GM18507 (cell line): ENCODE results near the gene EHBP1L1.

Experiments used
- DNase-seq: peaks from one replicate; pipeline ENCODE4 v3.0.0; 2011; ENCODE audit warnings: low read depth; ENCODE audit not compliant: insufficient read length; ENCODE audit errors: extremely low spot score
- FAIRE-seq: peaks from 2 replicates; lab custom pipeline; 2011; peaks lifted over from hg19 to GRCh38; lab: Jason Lieb, UNC

EHBP1L1 gene

DNA sequence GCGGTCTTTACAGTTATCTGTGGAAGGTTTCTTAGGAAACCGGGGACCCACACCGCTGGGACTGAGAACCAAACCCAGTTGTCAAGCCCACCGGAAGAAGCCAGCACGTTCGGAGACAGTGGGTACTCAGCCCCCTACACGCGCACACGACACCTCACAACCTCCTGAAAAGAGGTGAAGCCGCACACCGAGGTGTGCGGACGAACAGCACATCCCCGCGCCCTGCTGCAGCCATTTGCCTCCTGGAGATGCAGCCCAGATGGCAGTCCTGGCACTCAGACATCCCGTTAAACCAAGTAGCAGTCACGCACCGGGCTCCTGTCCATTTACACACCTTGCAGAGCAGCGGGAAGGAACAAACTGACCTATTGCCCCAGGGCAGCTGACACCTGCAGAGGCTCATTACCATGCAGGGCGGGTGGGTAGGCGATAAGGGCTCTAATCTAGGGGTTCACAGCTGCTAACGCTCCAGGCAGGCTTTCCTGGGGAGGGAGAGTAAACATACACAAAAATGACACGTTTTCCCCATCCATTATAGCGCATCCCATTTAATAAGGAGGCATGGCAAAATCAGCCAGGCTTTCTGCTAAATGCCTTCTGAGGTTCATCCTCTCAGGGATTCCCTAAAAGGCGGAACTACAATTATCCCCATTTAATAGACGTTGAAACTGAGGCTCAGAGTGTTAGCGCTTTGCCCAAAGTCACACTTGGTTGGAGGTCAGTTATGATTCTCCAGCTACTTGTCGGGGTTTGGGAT, 864 bp upstream of the EHBP1L1 start:
- DNase-seq = no peak
- peak; percentile 45 for FAIRE-seq

DNA sequence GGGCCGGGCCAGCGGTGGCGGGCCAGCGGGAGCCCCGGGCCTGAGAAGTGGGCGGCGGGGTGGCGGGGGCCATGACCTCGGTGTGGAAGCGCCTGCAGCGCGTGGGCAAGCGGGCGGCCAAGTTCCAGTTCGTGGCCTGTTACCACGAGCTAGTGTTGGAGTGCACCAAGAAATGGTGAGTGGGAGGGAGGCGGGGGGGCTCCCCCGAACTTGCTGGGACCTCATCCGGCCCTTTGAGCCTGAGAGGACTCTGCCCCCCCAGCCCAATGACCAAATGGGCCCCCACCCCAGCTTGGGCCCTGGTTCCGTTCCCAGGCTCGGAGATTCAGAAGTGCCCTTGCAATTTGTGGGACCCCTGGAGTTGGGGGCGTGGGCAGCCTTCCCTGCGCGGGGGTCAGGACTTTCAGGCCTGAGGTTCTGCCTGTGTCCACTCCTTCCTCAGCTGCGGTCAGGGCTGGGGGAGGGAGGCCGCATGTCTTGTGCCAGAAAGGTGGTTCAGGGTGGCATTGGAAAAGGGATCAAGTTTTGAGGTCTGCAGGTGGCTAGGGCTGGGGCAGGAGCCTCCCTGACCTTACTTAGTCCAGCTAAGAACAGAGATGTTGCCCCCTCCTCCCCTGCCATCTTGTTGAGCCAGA, 496 bp downstream of the EHBP1L1 start:
- FAIRE-seq (no peak), DNase-seq (no peak)

DNA sequence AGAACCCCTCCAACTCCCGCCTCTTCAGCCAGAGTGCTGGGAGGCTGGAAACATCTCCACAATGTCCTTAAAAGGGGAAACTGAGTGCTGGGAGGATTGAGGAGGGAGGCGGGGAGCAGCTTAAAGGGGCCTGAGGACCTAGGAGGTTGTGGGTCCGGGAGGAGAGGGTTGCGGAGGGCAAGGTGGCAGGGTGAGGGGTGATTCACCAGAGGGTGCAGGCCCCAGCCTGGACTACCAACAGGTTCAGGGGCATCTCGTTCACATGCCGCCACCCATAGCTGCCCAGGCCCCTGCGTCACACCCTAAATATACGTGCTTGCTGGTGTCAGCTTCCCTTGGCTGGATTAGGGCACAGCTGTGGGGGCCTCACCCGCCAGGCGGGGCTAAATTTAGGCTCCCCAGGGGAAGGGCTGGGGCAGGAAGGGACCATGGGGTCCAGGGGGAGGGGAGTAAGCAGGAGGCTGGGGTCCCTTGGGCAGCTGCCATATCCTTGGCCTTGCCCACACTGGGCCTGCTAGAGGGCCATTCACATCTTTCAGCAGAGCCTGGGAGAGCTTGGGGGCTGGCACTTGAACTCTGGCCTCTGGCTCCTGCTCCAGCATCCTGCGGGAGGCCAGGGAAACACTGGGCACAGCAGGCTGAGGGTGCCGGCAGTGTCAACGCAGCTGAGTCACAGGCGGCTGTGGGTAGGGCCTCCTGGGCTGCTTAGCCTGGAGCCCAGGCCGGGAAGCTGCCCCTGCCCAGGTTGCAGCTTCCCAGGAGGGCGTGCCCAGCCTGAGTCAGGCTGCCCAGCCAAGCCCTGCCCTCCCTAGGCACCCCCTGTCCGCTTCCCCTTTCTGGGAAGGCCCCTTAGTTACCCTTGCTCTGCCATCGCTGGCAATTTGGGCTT, 1.3 kb downstream of the EHBP1L1 start:
- DNase-seq (no peak), FAIRE-seq (peak; percentile 68)

DNA sequence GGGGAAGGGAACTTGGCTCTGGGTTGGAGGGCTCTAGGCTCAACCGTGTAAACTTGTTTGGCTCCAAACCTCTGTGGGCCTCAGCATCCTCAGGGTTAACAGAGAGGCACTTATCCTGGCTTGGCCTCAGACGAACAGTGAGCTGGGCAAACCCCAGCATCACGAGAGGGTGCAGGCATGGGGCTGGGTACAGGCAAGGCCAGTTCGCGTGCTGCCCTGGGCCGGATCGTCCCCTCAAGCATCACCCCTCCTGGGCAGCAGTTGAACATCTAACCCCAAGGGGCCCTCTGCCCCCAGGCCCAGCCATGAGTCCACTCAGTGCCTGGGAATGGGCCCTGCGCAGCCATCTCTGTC, 1.9 kb downstream of the EHBP1L1 start:
- FAIRE-seq (no peak), DNase-seq (no peak)

DNA sequence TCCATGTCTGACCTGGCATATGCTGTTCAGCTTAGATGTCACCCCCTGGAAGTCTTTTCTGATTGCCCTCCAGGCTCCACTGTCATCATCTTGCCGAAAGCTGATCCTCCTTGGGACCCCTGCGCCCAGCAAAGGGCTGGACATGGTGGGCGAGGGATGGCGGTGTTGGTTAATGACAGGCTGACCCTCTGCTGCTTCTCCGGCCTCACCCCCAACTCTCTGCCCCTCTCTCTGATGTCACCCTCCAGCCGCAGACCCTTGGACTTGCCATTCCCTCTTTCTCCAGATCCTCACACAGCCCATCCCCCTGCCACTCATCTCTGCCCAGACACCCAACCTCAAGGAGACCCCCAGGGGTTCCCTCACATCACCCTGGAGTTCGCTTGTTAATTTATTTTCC, 2.3 kb downstream of the EHBP1L1 start:
- DNase-seq (no peak), FAIRE-seq (no peak)

DNA sequence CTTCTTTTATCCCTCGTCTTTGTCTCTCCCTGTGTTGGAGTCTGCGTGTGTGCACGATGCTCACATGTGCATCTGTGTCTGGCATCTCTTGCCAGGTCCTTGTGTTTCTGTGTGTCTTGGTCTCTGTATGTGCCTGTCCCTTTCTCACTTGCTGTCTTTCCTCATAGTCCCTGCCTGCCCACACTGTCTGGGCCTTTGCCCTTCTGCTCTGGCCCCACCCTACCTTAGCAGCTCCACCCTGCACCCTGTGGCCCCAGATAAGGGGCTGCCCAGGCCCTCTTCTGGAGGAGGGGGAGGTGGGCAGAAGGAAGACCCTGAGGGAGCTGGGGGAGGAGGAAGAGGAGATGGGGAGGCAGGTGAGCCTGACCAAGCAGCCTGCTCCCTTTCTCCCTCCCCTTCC, 2.8 kb downstream of the EHBP1L1 start:
- no peak for DNase-seq
- no peak for FAIRE-seq

DNA sequence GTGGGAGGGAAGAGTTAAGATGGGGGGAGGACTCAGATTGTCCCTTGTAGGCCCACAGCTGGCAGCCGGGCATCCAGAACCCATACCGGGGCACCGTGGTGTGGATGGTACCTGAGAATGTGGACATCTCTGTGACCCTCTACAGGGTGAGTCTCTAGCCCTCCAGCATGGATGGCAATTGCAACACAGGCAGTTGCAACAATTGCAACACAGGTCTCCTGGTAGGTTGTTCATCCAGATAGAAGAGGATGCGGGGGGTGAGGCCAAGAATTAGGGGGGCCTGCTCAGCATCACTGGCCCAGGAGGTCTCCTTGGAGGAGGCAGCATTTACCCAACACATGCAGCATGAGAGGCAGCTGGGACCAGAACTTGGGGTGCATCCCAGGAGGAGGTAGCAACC, 3.4 kb downstream of the EHBP1L1 start:
- FAIRE-seq (no peak), DNase-seq (no peak)

DNA sequence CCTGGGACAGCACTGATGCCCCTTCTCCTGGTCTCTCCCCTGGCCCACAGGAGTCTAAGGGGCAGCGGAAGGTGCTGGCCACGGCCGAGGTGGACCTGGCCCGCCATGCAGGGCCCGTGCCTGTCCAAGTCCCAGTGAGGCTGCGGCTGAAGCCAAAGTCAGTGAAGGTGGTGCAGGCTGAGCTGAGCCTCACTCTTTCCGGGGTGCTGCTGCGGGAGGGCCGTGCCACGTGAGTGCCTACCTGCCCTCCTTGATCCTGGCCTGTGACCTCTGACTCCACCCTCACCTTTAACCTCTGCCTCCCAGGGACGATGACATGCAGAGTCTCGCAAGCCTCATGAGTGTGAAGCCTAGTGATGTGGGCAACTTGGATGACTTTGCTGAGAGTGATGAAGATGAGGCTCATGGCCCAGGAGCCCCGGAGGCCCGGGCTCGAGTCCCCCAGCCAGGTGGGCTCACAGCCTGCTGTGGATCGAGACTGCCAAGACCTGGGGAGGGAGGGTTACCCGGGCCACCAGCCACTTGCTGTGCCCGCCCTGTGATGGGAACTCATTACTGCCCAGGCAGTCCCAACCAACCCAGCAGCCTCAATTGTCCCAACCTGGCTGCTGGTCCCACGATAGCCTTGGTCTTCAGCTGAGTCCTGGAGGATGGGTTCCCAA, 4.3 kb downstream of the EHBP1L1 start:
- FAIRE-seq (no peak), DNase-seq (no peak)

DNA sequence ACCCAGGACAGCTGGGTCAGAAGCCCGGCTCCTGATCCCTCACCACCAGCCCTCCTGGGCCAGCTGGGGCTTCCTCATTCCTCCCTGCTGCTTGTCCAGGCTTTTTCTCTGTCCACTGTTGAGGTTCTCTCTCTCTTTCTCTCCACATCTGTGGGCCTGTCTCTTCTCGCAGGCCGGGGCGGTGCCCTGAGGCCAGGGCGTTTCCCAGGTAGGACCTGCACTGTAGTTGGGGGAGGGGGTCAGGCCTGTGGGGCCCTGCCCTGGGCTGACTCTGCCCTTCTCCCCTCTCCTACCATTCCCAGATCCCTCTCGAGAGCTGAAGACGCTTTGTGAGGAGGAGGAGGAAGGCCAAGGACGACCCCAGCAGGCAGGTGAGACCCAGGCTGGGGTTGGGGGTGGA, 4.9 kb downstream of the EHBP1L1 start:
- DNase-seq (no peak), FAIRE-seq (no peak)

DNA sequence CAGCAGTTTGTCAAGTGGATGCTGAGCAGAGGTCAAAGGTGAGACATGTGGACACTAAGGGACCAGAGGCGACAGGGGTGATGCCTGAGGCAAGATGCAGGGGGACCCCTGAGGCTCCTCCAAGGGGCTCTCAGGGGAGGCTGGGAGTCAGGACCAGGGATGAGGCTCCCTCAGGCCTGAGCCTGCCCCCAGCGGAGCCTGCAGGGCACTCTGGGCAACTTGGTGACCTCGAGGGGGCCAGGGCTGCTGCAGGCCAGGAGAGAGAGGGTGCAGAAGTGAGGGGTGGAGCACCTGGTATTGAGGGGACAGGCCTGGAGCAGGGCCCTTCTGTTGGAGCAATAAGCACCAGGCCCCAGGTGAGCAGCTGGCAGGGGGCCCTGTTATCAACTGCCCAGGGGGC, 6.1 kb downstream of the EHBP1L1 start:
- no peak for DNase-seq
- FAIRE-seq = no peak

DNA sequence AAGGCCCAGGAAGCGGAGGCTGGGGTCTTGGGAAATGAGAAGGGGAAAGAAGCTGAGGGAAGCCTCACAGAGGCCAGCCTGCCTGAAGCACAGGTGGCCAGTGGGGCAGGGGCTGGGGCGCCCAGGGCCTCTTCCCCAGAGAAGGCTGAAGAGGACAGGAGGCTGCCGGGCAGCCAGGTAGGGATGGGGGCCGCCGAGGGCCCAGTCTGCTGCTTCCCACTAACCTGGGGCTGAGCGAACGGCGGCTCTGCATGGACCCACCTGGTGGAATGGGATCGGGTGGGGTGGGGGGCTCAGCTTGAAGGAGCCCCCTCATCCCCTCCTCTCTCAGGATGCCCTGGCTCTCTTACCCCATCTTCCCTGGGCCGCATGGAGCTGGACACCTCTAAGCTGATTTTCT, 7.7 kb downstream of the EHBP1L1 start:
- FAIRE-seq (no peak), DNase-seq (no peak)

DNA sequence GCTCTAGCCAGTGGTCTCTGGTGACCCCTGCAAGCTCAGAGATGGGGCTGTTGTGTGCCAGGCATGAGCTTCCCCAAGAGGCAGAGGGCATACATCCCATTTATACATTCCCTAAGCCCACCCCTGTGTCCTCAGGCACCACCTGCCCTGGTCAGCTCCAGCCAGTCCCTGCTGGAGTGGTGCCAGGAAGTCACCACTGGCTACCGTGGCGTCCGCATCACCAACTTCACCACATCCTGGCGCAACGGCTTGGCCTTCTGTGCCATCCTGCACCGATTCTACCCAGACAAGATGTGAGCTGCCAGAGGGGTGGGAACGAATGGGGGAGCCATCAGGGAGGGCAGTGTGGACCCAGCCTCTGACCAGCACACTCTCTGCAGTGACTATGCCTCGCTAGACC, 8.3 kb downstream of the EHBP1L1 start:
- DNase-seq = no peak
- FAIRE-seq = no peak

DNA sequence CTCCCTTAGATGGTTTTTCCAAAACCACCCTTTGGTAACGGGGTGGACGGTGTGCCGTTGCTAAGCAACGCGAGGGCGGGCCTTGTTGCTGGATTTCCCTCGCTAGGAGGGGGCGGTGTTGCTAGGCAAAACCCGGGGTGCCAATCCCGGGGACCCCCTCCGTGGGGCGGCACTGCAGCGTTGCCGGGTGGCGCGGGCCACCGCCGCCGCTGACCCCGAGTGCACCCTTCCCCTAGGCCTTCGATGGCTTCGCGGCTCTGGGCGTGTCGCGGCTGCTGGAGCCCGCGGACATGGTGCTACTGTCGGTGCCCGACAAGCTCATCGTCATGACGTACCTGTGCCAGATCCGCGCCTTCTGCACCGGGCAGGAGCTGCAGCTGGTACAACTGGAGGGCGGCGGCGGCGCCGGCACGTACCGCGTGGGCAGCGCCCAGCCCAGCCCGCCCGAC, 8.9 kb downstream of the EHBP1L1 start:
- FAIRE-seq (no peak), DNase-seq (no peak)

DNA sequence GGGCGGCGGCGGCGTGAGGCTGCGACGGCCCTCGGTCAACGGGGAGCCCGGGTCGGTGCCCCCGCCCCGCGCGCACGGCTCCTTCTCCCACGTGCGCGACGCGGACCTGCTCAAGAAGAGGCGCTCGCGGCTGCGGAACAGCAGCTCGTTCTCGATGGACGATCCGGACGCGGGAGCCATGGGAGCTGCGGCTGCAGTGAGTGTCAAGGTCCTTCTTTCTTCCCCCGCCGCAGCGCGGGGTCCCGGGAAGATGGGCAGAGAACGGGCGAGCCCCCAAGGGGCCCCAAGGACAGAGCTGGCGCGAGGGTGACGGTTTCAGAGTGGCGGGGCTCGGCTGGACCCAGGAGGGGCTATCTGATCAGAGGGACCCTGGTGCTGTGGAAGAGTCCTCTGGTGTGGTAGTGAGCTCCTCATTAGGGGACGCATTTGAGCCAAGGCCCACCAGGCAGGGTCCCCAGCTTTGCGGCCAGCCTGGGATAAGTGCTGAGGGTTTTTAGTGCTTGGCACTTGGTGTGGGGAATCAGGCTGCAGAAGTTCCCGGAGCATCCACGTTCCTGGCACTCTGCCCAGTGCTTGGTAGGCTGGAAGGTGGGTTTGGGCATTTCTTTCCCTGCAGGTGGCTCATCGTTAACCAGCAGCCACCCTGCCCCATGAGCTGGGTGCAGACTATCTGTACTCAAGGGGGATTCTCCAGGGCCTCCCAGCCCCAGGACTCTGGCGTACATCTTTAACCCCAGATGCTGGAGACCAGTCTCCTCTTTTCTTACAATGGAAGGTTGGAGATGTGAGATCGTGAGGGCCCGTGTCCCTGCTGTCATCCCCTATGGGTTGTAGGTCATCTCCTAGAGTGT, 9.8 kb downstream of the EHBP1L1 start:
- no peak for FAIRE-seq
- DNase-seq = no peak

DNA sequence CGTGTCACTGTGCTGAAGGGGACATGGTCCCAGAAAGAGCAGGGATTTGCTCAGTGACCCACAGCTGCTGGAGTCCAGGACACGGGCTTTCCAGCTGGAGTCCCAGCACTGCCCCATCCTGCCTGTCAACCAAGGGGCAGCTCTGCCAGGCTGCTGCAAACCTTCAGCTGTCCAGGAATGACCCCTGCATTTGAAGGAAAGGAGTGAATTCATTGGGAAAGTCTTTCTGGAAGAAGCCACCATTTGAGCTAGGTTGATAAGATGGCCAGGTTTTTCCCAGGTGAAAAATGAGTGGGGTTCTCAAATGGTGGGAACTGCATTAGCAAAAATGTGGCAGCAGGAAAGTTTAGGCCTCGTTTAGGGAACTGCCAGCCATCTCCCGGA, 10.4 kb downstream of the EHBP1L1 start:
- no peak for DNase-seq
- FAIRE-seq = no peak

DNA sequence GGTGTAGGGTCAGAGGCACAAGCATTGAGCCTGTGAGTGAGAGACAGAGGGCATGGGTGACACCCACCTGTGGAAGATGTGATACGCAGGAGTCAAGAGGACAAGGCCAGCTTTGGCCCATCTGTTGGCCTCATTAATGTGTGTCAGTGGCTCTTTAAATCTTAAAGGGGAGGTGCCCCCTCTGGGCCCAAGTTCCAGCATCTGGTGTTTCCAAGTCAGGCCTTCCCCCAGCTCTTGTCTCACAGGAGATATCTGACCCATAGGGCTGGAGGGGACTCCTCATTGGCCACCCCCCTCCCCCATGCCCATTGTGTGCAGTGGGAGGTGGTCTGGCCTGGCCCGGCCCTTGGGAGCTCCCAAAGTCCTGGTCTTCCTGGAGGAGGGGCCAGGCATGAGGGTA, 10.8 kb downstream of the EHBP1L1 start:
- DNase-seq = no peak
- no peak for FAIRE-seq

DNA sequence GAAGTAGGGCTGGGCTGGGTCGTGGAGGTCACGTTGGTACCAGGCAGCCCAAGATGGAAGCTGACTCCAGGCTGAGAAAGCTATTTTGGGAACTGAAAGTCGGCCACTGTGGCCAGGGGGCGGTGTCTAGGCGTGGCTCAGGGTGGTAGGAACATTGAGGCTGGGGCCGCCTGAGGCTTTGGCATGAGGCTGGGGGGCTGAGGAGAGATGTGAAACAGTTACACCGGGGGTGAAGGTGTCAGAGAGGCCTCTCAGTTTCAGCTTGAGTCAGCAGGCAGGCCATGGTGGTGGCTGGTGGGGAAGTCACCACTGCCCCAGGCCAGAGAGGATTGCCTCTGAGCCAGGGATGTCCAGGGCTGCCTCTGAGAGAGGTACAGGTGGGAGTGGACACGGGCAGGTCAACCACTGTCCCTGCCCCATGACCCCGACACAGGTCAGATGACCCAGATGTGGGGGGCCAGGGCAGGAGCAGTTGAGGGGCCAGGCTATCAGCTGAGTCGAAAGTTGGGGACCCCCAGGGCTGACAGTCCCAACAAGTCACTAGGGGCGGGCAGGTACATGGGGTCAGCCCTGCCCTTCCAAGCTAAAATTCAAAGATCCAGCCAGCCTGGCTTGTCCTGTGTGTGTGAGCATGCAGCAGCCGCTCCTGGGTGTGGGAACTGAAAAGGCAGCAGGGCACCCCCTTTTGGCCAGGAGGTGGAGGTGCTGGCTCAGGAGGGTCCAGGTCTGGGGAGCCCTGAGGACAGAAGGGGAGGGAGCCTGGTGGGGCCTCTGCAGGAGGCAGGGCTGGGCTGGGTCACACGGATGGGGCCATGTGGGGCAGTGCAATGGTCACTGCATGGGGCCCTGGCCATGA, 12.6 kb downstream of the EHBP1L1 start:
- DNase-seq (peak; percentile 92), FAIRE-seq (peak; percentile 100)
